GM23248 (cell line): ENCODE results near the gene ACACB. TPM values are rescaled to one million over a fixed set of nuclear protein-coding genes. Genes with fewer than 3 reads are reported as not detected.

Experiments
- DNase-seq: peaks from one replicate; pipeline ENCODE4 v3.0.0-alpha.2; 2015
- H2AFZ ChIP-seq: fragments of 200-600 bp; sonication (generic); 2 replicates; pipeline ENCODE4 v1.6.1; 2016; ENCODE audit warnings: antibody characterized with exemption
- H3F3A ChIP-seq: fragments of 200-600 bp; sonication (generic); 2 replicates; pipeline ENCODE4 v1.6.1; 2016; ENCODE audit warnings: mild to moderate bottlenecking, antibody characterized with exemption, mixed run types; ENCODE audit not compliant: insufficient read depth
- H3K27ac ChIP-seq: fragments of 200-600 bp; sonication (generic); 2 replicates; pipeline ENCODE4 v1.5.1; 2016; ENCODE audit warnings: mild to moderate bottlenecking
- H3K27me3 ChIP-seq: fragments of 200-600 bp; sonication (generic); replicated peaks from 2 replicates; pipeline ENCODE4 v1.6.1; 2016; ENCODE audit warnings: mild to moderate bottlenecking; ENCODE audit not compliant: insufficient read depth
- H3K36me3 ChIP-seq: fragments of 200-600 bp; sonication (generic); 2 replicates; pipeline ENCODE4 v1.6.1; 2016; ENCODE audit warnings: low read depth, mild to moderate bottlenecking
- H3K4me1 ChIP-seq: fragments of 200-600 bp; sonication (generic); 2 replicates; pipeline ENCODE4 v1.6.1; 2016; ENCODE audit warnings: mild to moderate bottlenecking; ENCODE audit not compliant: insufficient read depth
- H3K4me2 ChIP-seq: fragments of 200-600 bp; sonication (generic); one replicate; pipeline ENCODE4 v1.6.1; 2016; ENCODE audit warnings: mild to moderate bottlenecking; ENCODE audit not compliant: unreplicated experiment
- H3K4me3 ChIP-seq: fragments of 200-600 bp; sonication (generic); 2 replicates; pipeline ENCODE4 v1.5.1; 2016; ENCODE audit warnings: mild to moderate bottlenecking
- H3K79me2 ChIP-seq: fragments of 200-600 bp; sonication (generic); 2 replicates; pipeline ENCODE4 v1.6.1; 2016; ENCODE audit warnings: mild to moderate bottlenecking; ENCODE audit not compliant: insufficient read depth
- H3K9ac ChIP-seq: fragments of 200-600 bp; sonication (generic); 2 replicates; pipeline ENCODE4 v1.6.1; 2016; ENCODE audit warnings: mild to moderate bottlenecking
- H3K9me2 ChIP-seq: fragments of 200-600 bp; sonication (generic); 2 replicates; pipeline ENCODE4 v1.6.1; 2016; ENCODE audit warnings: mixed run types, mild to moderate bottlenecking, moderate library complexity; ENCODE audit not compliant: insufficient read depth
- H3K9me3 ChIP-seq: fragments of 200-600 bp; sonication (generic); one replicate; pipeline ENCODE4 v1.6.1; 2017; ENCODE audit warnings: low read depth
- H4K20me1 ChIP-seq: fragments of 200-600 bp; sonication (generic); 2 replicates; pipeline ENCODE4 v1.6.0; 2016; ENCODE audit not compliant: insufficient read depth
- EZH2 ChIP-seq: fragments of 200-600 bp; sonication (generic); IDR thresholded peaks from 2 replicates; pipeline ENCODE4 v1.6.1; 2018; ENCODE audit warnings: antibody characterized with exemption, mild to moderate bottlenecking; ENCODE audit not compliant: insufficient read depth, poor library complexity, severe bottlenecking
- EZH2phosphoT487 ChIP-seq: fragments of 200-600 bp; sonication (generic); IDR thresholded peaks from 2 replicates; pipeline ENCODE4 v1.6.1; 2018; ENCODE audit warnings: antibody characterized with exemption, moderate library complexity, mild to moderate bottlenecking, low read depth; ENCODE audit not compliant: insufficient read depth
- WGBS, 2 experiments: methylation state at CpG; one replicate each; pipeline ENCODE4 v1.1.6; 2015 to 2017; ENCODE audit warnings: low lambda C conversion rate in 2 of 2, low coverage in 1 of 2; ENCODE audit errors: missing lambda C conversion rate in 2 of 2; 5-methylcytosine and 5-hydroxymethylcytosine counted together
- in situ Hi-C: fragments of 300-500 bp; cut with MboI; formaldehyde crosslinking; loops from 2 replicates; pipeline ENCODE4 v1.15.0; 2020
- polyA plus RNA-seq: library from polyadenylated mRNA; unstranded; fragments of >200 nt; fragmentation: Nextera tagmentation; extraction: Ambion mirVana; gene quantifications from 2 replicates; pipeline ENCODE4 v1.2.1, GENCODE V29; 2016
- total RNA-seq: library from RNA; depleted of rRNA; stranded (reverse); fragments of >200 nt; shearing (Covaris generic); gene quantifications from 2 replicates; pipeline ENCODE4 v1.2.3, GENCODE V29; 2014

The ACACB gene
- total and polyA plus RNA-seq, 2 experiments from 2014 or later: 0.66 to 4.1 TPM

DNA sequence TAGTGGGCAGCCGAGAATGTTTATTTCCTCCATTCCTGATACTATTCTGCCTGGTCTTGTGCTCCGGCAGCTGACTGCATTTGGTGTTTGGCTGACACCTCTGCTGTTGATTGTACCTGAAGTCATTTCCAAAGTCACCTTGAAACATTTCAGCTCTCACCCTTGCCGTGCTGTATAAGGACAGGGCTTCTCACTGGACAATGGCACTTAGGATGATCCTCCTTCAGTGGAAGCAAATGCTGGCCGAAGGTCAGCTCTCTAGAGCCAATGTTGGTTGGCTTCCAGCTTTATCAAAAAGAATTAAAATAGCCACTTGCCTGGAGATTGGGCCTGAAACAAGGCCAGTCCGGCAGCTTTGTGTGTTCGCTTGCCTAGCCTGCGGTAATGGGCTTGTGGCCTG lies 44.0 kb downstream of the ACACB start:
- H3K27me3 ChIP-seq: no peaks in the 10 kb centered on the region
- TF ChIP-seq EZH2phosphoT487 (no peak), EZH2 (no peak)
- no peak overlapping the region for H3K27ac ChIP-seq
- H3K4me2 ChIP-seq: no peak overlapping the region
- no peaks in the 10 kb centered on the region for H4K20me1 ChIP-seq
- no peak overlapping the region for H3K4me3 ChIP-seq
- no peaks in the 10 kb centered on the region for H3K9me3 ChIP-seq
- H2AFZ ChIP-seq: no peak overlapping the region
- H3K36me3 ChIP-seq: no peaks in the 10 kb centered on the region
- DNase-seq: no peak
- in situ Hi-C loops: no loop called here
- H3K4me1 ChIP-seq: no peaks in the 10 kb centered on the region
- no peaks in the 10 kb centered on the region for H3K79me2 ChIP-seq
- WGBS, 2 experiments: 85 to 87% methylated on average over 7 of the region's 7 CpGs
- peaks cover under 1% of the 10 kb centered on the region; the same call in 1 of the 2 replicates for H3F3A ChIP-seq
- H3K9me2 ChIP-seq: no peaks in the 10 kb centered on the region
- no peak overlapping the region for H3K9ac ChIP-seq

DNA sequence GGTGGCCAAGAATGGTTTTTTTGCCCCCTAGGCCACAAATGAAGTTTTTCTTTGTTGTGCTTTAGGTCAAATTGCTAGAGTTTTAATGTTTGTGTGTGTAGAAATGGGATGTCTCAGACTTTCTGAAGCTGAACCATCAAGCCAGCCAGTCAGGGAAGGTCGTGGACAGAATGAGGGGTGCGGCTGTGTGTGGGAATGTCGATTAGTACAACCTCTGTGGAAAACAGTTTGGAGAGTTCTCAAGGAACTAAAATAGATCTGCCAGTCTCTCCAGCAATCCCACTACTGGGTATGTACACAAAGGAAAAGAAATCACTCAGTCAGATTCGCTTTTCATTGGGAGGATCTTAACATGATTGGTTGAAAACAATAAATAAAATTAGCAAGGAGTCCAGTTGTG lies 44.5 kb downstream of the ACACB start:
- DNase-seq: no peak
- no peaks in the 10 kb centered on the region for H3K9me3 ChIP-seq
- peaks cover 3% of the 10 kb centered on the region; the same call in 1 of the 2 replicates for H3F3A ChIP-seq

DNA sequence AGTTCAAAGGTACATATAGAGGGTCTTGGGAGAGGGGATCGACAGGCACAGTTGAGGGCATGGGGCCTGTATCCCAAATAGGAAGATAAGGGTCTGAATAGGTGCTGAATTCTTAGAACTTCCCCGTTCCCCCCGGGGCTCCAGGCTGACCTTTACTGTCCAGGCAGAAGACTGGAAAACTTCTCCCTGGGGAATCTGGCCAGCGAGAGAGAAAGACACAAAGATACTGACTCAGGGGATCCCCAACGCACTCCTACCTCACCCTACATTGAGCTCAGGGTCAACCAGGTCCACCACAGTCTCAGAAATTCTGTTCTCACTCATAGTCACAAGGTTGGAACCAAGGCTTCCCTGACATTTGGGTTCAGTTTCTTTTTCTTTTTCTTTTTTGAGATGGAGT lies 46.2 kb downstream of the ACACB start:
- no peak overlapping the region for H3K4me2 ChIP-seq
- H2AFZ ChIP-seq: no peak overlapping the region
- no peaks in the 10 kb centered on the region for H3K4me1 ChIP-seq
- in situ Hi-C loops: no loop called here
- no peak overlapping the region for H3K4me3 ChIP-seq
- 73 to 77% methylated on average over 5 of the region's 5 CpGs for WGBS, 2 experiments
- no peak for TF ChIP-seq EZH2phosphoT487
- no peak for TF ChIP-seq EZH2
- H3K9ac ChIP-seq: no peak overlapping the region
- no peaks in the 10 kb centered on the region for H4K20me1 ChIP-seq
- H3K9me3 ChIP-seq: no peaks in the 10 kb centered on the region
- no peaks in the 10 kb centered on the region for H3K79me2 ChIP-seq
- H3K27ac ChIP-seq: no peak overlapping the region
- H3K36me3 ChIP-seq: no peaks in the 10 kb centered on the region
- H3K9me2 ChIP-seq: no peaks in the 10 kb centered on the region
- no peak for DNase-seq
- H3F3A ChIP-seq: peaks cover 3% of the 10 kb centered on the region; the same call in 1 of the 2 replicates
- H3K27me3 ChIP-seq: no peaks in the 10 kb centered on the region

More for the DNA sequence above, 44.5 kb downstream of the ACACB start:
- no peaks in the 10 kb centered on the region for H3K4me1 ChIP-seq
- no peak overlapping the region for H3K27ac ChIP-seq
- no peak overlapping the region for H3K4me3 ChIP-seq
- 80 to 84% methylated on average over 4 of the region's 4 CpGs for WGBS, 2 experiments
- no peaks in the 10 kb centered on the region for H3K9me2 ChIP-seq
- TF ChIP-seq EZH2: no peak
- no peak for TF ChIP-seq EZH2phosphoT487
- no peak overlapping the region for H2AFZ ChIP-seq
- no peak overlapping the region for H3K4me2 ChIP-seq
- H3K27me3 ChIP-seq: no peaks in the 10 kb centered on the region
- no peaks in the 10 kb centered on the region for H4K20me1 ChIP-seq
- in situ Hi-C loops: no loop called here
- H3K36me3 ChIP-seq: no peaks in the 10 kb centered on the region
- no peaks in the 10 kb centered on the region for H3K79me2 ChIP-seq
- no peak overlapping the region for H3K9ac ChIP-seq

DNA sequence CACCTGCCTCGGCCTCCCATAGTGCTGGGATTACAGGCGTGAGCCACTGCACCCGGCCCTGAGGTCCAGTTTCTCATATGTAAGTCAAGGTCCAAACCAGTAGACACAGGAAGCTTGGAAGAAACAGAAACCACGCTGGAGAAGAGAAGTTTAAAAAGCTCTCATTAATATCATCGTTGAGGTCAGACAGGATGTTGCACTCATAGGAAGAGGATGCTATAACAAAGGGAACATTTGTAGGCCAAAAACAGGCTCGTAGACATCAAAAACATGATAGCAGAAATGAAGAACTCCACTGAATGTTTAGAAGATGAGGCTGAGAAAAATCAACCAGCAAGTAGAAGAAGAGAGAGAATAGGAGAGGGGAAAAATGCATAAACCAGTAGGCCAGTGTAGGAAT lies 46.8 kb downstream of the ACACB start:
- H4K20me1 ChIP-seq: no peaks in the 10 kb centered on the region
- no peak overlapping the region for H3K4me3 ChIP-seq
- peaks cover 3% of the 10 kb centered on the region; the same call in 1 of the 2 replicates for H3F3A ChIP-seq
- TF ChIP-seq EZH2: no peak
- TF ChIP-seq EZH2phosphoT487: no peak
- no peaks in the 10 kb centered on the region for H3K27me3 ChIP-seq
- no peak overlapping the region for H3K27ac ChIP-seq
- H3K9ac ChIP-seq: no peak overlapping the region
- H3K36me3 ChIP-seq: no peaks in the 10 kb centered on the region
- H2AFZ ChIP-seq: no peak overlapping the region
- no peaks in the 10 kb centered on the region for H3K9me3 ChIP-seq
- no peaks in the 10 kb centered on the region for H3K9me2 ChIP-seq
- H3K4me2 ChIP-seq: no peak overlapping the region
- no peak for DNase-seq
- H3K79me2 ChIP-seq: no peaks in the 10 kb centered on the region
- WGBS, 2 experiments: 77 to 85% methylated on average over 6 of the region's 6 CpGs
- no peaks in the 10 kb centered on the region for H3K4me1 ChIP-seq
- in situ Hi-C loops: no loop called here

DNA sequence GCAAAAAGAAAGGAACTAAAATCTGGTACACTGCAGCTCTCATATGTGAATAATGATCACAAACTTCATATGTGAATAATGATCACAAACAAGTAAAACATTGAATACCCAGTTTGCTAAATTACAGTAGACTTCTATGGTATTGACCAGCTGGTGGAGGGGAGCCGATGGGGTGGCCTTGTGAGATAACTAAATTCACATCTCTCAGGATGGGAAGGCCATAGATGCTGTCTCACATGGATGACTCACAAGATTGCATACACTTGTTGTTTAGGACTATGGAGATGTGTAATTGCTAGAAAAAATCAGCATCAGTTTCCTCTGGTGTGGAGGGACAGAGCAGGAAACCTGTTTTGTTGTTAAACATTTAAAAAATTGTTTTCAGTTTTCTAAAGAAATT lies 49.2 kb downstream of the ACACB start:
- peaks cover 3% of the 10 kb centered on the region; the same call in 1 of the 2 replicates for H3F3A ChIP-seq
- H3K27ac ChIP-seq: no peak overlapping the region
- no peaks in the 10 kb centered on the region for H3K79me2 ChIP-seq
- WGBS, 2 experiments: 93 to 94% methylated on average over 1 of the region's 1 CpG
- TF ChIP-seq EZH2 (no peak), EZH2phosphoT487 (no peak)
- H3K9me2 ChIP-seq: no peaks in the 10 kb centered on the region
- DNase-seq: peak; percentile 44
- H3K4me2 ChIP-seq: no peak overlapping the region
- H2AFZ ChIP-seq: no peak overlapping the region
- no peak overlapping the region for H3K9ac ChIP-seq
- H3K27me3 ChIP-seq: no peaks in the 10 kb centered on the region
- no peaks in the 10 kb centered on the region for H3K9me3 ChIP-seq
- H3K36me3 ChIP-seq: no peaks in the 10 kb centered on the region
- no peak overlapping the region for H3K4me3 ChIP-seq
- in situ Hi-C loops: no loop called here
- H4K20me1 ChIP-seq: no peaks in the 10 kb centered on the region
- no peaks in the 10 kb centered on the region for H3K4me1 ChIP-seq
